HG03442 (cell line): ENCODE results near the gene KLK1.
"Not testable (repeated sequence)": the region's sequence is repeated elsewhere in the genome, so short reads cannot be mapped to it uniquely, and the experiment has no call there.

Experiments
- ATAC-seq: cut with Tn5 transposase; IDR thresholded peaks from one replicate; pipeline ENCODE4 v1.9.1; 2021; ENCODE audit warnings: mild to moderate bottlenecking, moderate library complexity; ENCODE audit not compliant: unreplicated experiment

Gene KLK1

DNA sequence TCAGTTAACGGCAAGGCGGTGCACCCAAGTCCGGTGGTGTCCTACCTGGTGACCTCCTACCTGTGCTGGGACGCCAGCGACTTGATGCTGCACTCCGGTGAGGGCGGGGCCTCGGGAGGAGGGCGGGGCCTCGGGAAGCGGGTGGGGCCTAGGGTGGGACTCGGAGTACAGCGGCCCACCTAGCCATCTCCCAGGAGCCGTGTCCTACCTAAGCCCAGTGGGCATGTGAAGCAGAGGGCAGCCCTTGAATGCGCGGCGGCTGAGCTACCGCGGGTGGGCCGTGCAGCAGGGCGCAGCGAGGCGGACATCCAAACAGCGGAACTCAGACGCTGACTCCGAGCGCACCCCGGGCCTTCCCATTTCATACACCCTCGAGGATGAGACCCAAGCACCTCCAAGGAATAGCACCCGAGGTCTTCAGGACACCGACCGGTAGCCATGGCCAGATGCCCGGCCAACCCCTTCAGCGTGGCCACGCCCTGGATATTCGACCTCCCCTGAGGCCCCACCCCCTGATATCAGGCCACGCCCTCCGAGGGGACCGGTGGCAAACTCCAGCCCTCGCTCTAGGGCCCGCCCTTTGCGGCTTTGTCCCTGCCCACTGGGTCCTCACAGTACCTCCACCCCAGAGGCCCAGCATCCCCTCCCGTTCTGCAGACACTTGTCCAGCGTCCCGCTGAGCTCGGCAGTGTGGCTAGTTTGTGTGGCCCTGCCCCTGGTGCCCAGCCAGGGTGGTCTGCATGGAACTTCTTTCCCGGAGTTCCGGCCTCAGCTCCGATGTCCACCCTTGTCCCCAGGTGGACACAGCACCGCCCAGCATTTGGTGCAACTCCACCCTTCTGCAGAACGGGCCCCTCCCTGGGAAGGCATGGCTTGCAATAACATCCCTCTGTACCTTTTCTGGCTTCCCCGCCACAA lies 5.4 kb downstream of the KLK1 start:
- ATAC-seq: peak; percentile 47

DNA sequence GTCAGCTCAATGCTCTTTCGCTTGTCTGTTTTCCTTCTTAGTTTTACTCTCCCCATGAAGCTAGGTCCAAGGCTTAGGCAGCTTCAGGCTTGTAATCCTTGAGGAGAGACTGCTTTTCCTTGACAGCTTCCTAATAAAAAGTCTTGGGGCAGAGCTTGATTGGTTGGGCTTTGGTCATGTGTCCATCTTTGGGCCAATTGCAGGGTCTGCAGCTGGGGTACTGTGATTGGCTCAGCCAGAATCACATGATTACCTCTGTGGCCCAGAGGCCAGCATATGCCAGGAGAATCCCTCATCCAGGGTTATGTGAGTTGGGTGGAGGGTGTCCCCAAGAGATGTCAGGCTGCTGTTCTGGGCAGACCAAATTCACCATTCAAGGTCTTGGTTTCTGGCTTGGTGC lies 8.1 kb downstream of the KLK1 start:
- no peak for ATAC-seq

DNA sequence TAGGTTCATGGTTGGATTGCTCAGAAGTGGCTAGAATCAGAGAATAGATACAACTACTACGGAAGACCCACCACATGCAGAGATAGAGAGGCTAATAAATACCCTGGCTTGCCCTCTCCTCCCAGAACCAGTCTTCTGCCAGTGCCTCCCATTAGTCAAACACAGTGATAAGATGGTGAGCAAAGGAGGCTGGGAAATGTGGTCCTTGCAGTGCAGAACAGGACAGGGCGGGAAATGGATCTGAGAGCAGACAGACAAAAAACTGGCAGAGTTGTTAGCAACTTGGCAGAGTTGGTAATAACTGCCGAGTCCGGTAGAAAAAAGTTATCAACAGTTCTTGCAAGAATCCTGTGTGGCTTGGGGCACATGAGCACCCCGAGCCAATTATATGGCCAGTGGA lies 8.7 kb downstream of the KLK1 start:
- ATAC-seq: no peak

DNA sequence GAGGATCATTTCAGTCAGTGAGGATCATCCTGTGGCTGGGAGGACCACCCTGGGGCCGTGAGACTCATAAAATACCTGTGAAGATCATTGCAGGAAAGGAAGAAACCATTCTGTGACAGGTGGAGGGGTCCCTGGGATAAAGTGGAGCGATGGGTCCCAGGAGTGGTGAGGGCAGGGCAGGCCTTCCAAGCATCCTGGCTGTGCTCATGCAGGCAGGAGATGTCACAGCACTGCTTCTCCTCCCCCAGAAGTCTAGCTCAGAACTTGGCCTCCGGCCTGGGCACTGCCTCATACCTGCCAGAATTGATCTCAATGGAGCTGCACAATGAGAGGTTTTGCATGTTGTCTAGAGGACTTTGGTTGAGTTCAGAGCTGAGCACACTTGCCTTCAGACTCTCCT lies 11.1 kb downstream of the KLK1 start:
- ATAC-seq: no peak

DNA sequence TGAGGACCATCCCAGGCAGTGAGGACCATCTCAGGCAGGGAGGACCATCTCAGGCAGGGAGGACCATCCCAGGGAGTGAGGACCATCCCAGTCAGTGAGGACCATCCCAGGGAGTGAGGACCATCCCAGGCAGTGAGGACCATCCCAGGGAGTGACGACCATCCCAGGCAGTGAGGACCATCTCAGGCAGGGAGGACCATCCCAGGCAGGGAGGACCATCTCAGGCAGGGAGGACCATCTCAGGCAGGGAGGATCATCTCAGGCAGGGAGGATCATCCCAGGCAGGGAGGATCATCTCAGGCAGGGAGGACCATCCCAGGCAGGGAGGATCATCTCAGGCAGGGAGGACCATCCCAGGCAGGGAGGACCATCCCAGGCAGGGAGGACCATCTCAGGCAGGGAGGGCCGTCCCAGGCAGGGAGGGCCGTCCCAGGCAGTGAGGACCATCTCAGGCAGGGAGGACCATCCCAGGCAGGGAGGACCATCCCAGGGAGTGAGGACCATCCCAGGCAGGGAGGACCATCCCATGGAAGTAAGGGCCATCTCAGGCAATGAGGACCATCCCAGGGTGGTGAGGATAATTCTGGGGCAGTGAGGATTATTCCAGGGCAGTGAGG lies 11.9 kb downstream of the KLK1 start:
- not testable (repeated sequence) for ATAC-seq

DNA sequence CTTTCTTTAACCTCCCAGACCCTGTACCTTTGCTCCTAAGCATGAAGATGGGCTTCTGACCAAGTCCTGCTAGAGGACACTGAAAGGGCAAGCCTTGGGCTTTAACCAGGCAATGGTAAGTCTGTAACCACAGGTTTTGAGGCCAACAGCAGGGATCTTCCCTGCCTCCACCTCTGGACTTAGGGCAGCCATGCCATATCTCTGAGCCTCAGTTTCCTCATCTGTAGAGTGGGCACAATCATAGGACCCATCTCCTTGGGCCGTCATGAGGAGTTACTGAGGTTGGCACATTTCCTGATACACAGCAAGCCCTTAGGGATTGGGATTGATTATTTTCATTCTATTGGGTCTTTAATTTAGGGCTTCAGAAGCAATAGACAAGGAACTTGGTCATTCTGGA lies 14.7 kb downstream of the KLK1 start:
- no peak for ATAC-seq

DNA sequence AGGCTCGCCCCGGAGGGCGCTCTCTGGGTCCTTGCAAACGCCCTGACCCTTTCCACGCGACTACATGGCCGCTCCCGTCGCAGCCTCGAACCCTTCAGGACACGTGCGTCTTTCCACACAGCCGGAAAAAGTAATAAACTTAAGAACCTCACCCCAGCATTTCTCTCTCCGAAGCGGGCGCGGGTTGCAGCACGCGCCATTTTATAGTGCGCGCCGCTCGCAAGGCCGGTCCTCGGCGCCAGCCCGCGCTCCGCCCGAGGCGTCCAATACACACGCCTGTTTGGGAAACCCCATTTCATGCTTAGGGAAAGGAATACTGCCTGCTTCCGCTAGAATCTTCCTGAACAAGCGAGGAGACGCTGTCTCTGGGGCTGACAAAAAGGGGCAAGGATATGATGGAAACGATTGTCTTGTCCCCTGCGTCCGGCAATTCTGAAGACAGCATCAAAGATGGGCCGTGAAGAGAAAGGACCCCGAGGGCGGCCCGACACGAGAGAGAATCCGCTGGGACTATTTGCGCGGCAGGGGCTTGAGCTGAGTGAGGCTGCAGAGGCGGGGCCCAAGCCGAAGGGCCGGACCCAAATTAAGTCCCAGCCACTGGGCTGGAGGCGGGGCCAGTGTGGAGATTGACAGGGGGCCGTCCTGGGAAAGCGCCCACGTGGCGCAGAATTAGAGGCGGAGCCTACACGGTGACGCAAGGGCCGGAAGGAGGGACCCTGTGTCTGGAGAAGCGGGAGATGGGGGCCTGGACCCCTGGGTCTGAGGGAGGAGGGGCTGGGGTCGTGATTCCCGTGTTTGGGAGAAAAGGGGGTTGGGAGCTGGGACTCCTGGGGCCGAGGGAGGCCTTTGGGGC lies 18.9 kb downstream of the KLK1 start:
- peak; percentile 86 for ATAC-seq

DNA sequence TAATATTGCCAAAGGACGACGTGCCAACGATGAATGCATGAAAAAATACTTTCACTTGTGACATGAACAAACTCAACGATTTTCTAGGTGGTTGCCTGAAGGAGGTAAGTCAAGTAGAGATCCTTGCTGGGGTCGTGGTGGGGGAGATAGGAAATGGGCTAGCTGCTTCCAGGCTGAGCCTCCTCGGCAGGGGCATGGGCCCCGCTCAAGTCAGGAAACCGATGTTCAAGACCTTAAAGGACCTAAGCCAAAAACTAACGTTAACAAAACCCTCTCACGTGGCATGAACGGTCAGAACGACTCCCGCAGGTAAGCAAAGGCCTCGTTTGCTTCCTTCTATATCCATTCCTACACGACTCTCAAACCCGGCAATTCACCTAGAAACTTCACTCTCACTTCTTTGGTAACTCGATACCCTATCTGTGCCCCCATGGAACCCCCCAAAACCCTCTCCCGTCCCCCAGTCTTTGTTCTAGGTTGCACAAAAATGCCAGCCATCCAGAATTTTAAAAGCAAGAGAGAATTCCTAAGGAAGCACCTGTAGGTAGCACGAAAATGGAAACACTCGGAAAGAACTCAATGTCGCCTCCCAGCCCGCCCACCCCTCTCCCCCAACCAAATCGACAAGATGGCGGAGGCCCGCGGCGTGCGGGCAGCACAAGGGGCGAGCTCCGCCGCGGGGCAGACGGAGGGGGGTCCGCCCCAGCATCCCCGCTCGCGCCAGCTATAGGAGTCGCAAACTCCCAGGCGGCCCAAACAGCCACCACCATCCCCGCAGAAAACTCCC lies 19.8 kb downstream of the KLK1 start:
- no peak for ATAC-seq

GRCh38 chr19:50801107-50801506 lies 22.5 kb downstream of the KLK1 start:
- no peak for ATAC-seq

DNA sequence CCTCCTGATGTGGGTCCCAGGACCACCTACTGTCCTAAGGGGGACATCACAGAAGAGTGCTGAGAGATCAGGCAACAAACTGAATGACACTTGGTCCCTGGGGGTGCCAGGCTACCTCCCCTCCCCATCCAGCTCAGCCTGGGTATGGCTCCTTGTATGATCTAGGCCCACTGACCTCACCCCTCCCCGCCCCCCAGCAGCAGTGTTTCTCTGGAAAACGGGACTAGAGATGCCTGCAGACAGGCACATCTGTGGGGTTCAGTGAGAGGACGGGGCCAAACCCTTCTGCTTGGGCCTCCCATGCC lies 24.1 kb downstream of the KLK1 start:
- ATAC-seq: no peak

GRCh38 chr19:50798659-50799546 lies 24.7 kb downstream of the KLK1 start:
- no peak for ATAC-seq

DNA sequence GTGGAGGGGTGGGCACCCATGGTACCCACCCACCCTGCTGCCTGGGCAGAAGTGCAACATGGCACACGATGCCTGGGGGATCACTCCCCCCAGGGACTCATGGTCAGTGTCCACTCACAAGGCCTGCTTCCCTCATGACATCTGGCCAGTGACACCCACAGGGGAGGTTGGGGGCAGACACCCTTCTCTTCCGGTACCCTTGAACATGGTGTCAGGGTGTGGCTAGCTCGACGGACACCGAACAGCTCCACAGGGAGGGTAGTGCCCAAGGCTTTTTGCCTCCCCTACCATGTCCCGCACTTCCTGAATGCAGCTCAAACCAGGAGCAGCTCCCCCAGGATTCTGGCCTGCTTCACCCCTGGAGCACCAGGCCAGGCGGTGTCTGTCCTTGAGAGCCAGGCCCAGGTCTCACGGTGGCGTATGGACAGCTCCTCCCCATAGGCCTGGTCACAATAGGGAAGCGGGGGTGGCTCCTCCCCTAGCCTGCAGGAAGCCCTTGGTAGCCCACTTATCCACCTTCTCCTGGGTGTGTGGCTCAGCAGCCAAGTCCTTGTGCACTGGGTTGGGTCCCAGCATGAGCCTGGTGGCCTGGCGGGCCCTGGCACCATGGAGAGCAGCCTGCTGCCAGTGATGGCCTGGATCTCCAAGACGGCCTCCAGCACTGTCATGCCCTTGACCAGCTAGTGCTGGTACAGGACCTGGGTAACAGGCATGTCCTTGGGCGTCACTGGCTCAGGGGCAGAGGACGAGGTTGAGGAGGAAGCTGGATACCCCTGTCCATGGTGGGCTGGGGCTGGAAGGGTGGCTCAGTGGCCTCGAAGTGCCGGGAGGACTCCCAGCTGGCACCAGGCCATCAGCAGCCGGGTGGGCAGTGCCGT lies 25.6 kb downstream of the KLK1 start:
- no peak for ATAC-seq

- ATAC-seq: no peak
Measured at GRCh38 chr19:50797429-50797780, 26.2 kb downstream of the KLK1 start.

GRCh38 chr19:50796634-50797428 lies 26.8 kb downstream of the KLK1 start:
- ATAC-seq: no peak

GRCh38 chr19:50796128-50796633 lies 27.4 kb downstream of the KLK1 start:
- no peak for ATAC-seq

- no peak for ATAC-seq
Measured at GRCh38 chr19:50795664-50796073, 27.9 kb downstream of the KLK1 start.

DNA sequence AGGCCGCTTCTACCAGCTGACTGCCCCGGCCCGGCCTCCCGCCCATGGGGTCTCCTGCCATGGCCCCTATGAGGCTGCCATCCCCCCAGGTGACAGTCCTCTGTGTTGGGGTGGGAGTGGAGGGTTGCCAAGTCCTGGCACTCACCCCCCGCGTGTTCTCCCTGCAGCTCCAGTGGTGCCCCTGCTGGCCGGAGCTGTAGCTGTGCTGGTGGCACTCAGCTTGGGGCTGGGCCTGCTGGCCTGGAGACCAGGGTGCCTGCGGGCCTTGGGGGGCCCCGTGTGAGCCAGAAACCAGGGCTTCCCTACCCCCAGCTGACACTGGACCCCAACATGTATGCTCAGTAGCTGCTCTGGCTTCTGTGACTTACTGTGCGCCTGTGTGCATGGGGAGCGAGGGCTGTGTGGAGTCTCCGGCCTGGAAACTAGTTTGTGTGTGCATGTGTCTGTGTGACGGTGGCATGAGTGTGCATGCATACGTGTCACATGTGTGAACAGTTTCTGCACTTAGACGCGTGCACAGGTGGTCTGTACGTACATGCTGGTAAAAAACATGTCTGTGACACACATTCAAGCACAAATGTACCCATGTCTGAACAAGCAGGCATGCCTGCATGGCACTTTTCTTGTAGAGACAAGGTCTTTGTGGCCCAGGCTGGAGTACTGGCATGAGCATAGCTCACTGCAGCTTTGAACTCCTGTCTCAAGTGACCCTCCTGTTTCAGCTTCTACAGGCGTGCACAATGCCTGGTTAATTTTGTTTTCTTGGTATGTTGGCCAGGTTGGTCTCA lies 28.5 kb downstream of the KLK1 start:
- no peak for ATAC-seq
